ENCODE results near the gene GINS3.

GRCh38 chr16:58419241-58419990 lies 27.1 kb downstream of the GINS3 start:
- TF ChIP-seq ZBTB33 (IDR thresholded peaks at IDR 0.05) (no peak), CTCF (IDR thresholded peaks at IDR 0.05; ENCODE audit: low read depth, low read length, missing input control) (no peak), REST (IDR thresholded peaks at IDR 0.05) (no peak)
